DND-41 (cell line): Measurements from ENCODE around the gene PLA2G2E.
"Not testable (repeated sequence)": the region's sequence is repeated elsewhere in the genome, so short reads cannot be mapped to it uniquely, and the experiment has no call there.

ENCODE experiments used
- ATAC-seq: fragments of 200-7000 bp; cut with Tn5 transposase; 3 replicates; pipeline ENCODE4 v1.9.1; 2021; ENCODE audit warnings: low read depth; ENCODE audit not compliant: insufficient read depth
- DNase-seq: peaks from one replicate; pipeline ENCODE4 v3.0.0-alpha.2; 2020
- H2AFZ ChIP-seq: 2 replicates; pipeline ENCODE4 v1.6.0; 2012; ENCODE audit warnings: low read depth, low read length
- H3K27ac ChIP-seq: 2 replicates; pipeline ENCODE4 v1.5.1; 2012; ENCODE audit warnings: low read length, inconsistent platforms
- H3K27me3 ChIP-seq: fragments of 200-600 bp; sonication (generic); 2 replicates; pipeline ENCODE4 v1.6.0; 2012; ENCODE audit warnings: low read length, mild to moderate bottlenecking, inconsistent platforms; ENCODE audit not compliant: insufficient read depth, poor library complexity
- H3K36me3 ChIP-seq: 2 replicates; pipeline ENCODE4 v1.5.1; 2012; ENCODE audit warnings: low read length, inconsistent platforms; ENCODE audit not compliant: insufficient read depth
- H3K4me1 ChIP-seq: 2 replicates; pipeline ENCODE4 v1.5.1; 2012; ENCODE audit warnings: mild to moderate bottlenecking, low read length; ENCODE audit not compliant: insufficient read depth
- H3K4me2 ChIP-seq: 2 replicates; pipeline ENCODE4 v1.6.0; 2012; ENCODE audit warnings: mild to moderate bottlenecking, moderate library complexity, low read length, inconsistent platforms; ENCODE audit not compliant: insufficient read depth
- H3K4me3 ChIP-seq, 2 experiments: fragments of 200-600 bp in 1 of 2; shearing (Covaris generic) in 1 of 2; 2 replicates each; pipeline ENCODE4 v1.5.1; 2012 to 2016; ENCODE audit warnings: inconsistent platforms in 2 of 2, low read length in 2 of 2, mild to moderate bottlenecking in 2 of 2, low read depth in 1 of 2, moderate library complexity in 1 of 2
- H3K79me2 ChIP-seq: 2 replicates; pipeline ENCODE4 v1.6.0; 2012; ENCODE audit warnings: low read length, inconsistent platforms; ENCODE audit not compliant: insufficient read depth
- H3K9ac ChIP-seq: 2 replicates; pipeline ENCODE4 v1.6.0; 2012; ENCODE audit warnings: low read depth, mild to moderate bottlenecking, inconsistent platforms, low read length, moderate library complexity
- H3K9me3 ChIP-seq: 2 replicates; pipeline ENCODE4 v1.5.1; 2012; ENCODE audit warnings: low read length, moderate library complexity, mild to moderate bottlenecking, inconsistent platforms; ENCODE audit not compliant: insufficient read depth, severe bottlenecking
- H4K20me1 ChIP-seq: 2 replicates; pipeline ENCODE4 v1.6.0; 2012; ENCODE audit warnings: low read length; ENCODE audit not compliant: insufficient read depth
- CTCF ChIP-seq: IDR thresholded peaks from 2 replicates; pipeline ENCODE4 v1.5.1; 2012; ENCODE audit warnings: borderline replicate concordance, low read length, moderate library complexity, mild to moderate bottlenecking; ENCODE audit not compliant: poor library complexity, severe bottlenecking; ENCODE audit errors: extremely low read depth
- EZH2 ChIP-seq: IDR thresholded peaks from 3 replicates; pipeline ENCODE4 v1.6.1; 2012; ENCODE audit warnings: borderline replicate concordance, low read depth, mild to moderate bottlenecking, moderate library complexity, low read length, inconsistent platforms; ENCODE audit not compliant: severe bottlenecking

The PLA2G2E gene

GRCh38 chr1:19932866-19933265 lies 9.4 kb upstream of the PLA2G2E start:
- no peak overlapping the region for H2AFZ ChIP-seq
- no peak overlapping the region for H3K27ac ChIP-seq
- H3K9me3 ChIP-seq, result peaks cover 22% of the 10 kb centered on the region
- H4K20me1 ChIP-seq, result no peaks in the 10 kb centered on the region
- H3K36me3 ChIP-seq, result no peaks in the 10 kb centered on the region
- DNase-seq (no peak), ATAC-seq (no peak)
- H3K4me2 ChIP-seq, result no peak overlapping the region
- H3K9ac ChIP-seq, result no peak overlapping the region
- no peaks in the 10 kb centered on the region for H3K79me2 ChIP-seq
- H3K27me3 ChIP-seq, result no peaks in the 10 kb centered on the region
- no peaks in the 10 kb centered on the region for H3K4me1 ChIP-seq
- TF ChIP-seq EZH2, result no peak
- TF ChIP-seq CTCF, result no peak
- no peak overlapping the region for H3K4me3 ChIP-seq

DNA sequence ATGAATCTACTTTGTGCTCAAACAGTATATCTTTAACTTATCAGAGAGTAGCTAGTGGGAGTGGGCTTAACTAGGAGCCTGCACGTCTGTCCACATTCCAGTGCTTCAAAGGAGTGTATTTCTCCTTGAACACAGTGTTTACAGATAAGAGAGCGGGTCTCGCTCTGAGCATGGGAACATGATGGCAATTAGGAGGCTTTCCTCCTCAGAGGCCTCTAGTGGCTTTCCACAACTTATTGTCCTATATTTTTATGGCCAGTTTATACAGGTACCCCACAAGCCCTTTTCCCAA lies 3.7 kb upstream of the PLA2G2E start:
- H3K36me3 ChIP-seq, H3K27ac ChIP-seq, H4K20me1 ChIP-seq, H3K79me2 ChIP-seq, H3K9ac ChIP-seq, H3K27me3 ChIP-seq, H3K4me2 ChIP-seq, H2AFZ ChIP-seq, H3K4me3 ChIP-seq, DNase-seq, H3K4me1 ChIP-seq, ATAC-seq: not testable (repeated sequence)
- peaks cover 11% of the 10 kb centered on the region for H3K9me3 ChIP-seq

DNA sequence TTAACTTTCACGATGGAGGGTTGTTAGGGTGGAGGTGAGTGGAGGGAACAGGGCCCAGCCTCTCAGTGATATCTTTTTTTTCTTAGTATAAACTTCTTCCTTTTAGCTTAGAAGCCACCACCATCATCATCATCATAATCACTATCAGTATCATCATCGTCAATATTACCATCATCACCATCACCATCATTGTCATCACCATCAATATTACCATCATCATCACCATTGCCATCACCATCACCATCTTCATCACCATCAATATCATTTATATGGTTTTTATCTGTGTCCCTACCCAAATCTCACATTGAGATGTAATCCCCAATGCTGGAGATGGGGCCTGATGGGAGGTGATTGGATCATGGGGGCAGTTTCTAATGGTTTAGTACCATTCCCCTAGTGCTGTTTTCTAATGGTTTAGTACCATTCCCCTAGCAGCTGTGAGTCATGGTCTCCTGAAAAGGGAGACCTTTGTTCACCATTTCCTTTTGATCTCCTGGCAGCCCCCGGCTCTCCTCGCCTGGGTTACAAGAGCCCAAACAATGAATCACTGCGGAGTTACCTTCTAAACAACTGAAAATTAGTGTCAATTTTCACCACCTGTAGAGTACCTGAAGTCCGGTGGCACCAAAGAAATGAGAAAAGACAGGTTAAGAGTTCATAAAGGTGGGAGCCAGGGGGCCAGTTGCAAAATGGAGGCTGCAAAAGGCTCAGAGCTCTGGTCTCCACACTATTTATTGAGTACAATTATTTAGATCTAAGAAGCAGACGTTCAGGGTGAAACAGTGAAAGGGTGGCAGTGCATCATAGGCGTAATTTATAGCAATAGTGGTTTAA lies 3.1 kb upstream of the PLA2G2E start:
- H3K9ac ChIP-seq, result no peak overlapping the region
- H2AFZ ChIP-seq, result no peak overlapping the region
- no peak overlapping the region for H3K27ac ChIP-seq
- H4K20me1 ChIP-seq, result no peaks in the 10 kb centered on the region
- H3K79me2 ChIP-seq, result no peaks in the 10 kb centered on the region
- H3K4me3 ChIP-seq, result no peak overlapping the region
- H3K36me3 ChIP-seq, result no peaks in the 10 kb centered on the region
- no peak overlapping the region for H3K4me2 ChIP-seq
- TF ChIP-seq CTCF (no peak), EZH2 (no peak)
- DNase-seq (no peak), ATAC-seq (no peak)
- H3K4me1 ChIP-seq, result no peaks in the 10 kb centered on the region
- H3K27me3 ChIP-seq, result no peaks in the 10 kb centered on the region
- H3K9me3 ChIP-seq, result peaks cover 6% of the 10 kb centered on the region

GRCh38 chr1:19925342-19926070 lies 2.1 kb upstream of the PLA2G2E start:
- Histone ChIP-seq H3K36me3 (no peaks in the 10 kb centered on the region), H4K20me1 (no peaks in the 10 kb centered on the region), H3K79me2 (no peaks in the 10 kb centered on the region), H3K9ac (no peak overlapping the region), H2AFZ (no peak overlapping the region), H3K27ac (no peak overlapping the region), H3K4me3 (no peak overlapping the region), H3K4me1 (no peaks in the 10 kb centered on the region), H3K27me3 (no peaks in the 10 kb centered on the region), H3K4me2 (no peak overlapping the region), H3K9me3 (no peaks in the 10 kb centered on the region)
- DNase-seq, result no peak
- TF ChIP-seq CTCF, result no peak
- no peak for TF ChIP-seq EZH2
- ATAC-seq, result no peak
